Endothelial cell (in vitro differentiated cells): ENCODE results near the gene ASPHD2. TPM values are rescaled to one million over a fixed set of nuclear protein-coding genes. Genes with fewer than 3 reads are reported as not detected.
A peak's percentile ranks its signal among the peaks of the same experiment; 100 is the strongest.

Source experiments
- DNase-seq: peaks from one replicate; pipeline ENCODE4 v3.0.0; 2021; ENCODE audit warnings: low spot score
- H3K27ac Mint-ChIP-seq: one replicate; pipeline ENCODE4 v1.8.0; 2021; ENCODE audit warnings: mixed read lengths, inconsistent platforms; ENCODE audit not compliant: unreplicated experiment
- H3K27me3 Mint-ChIP-seq: one replicate; pipeline ENCODE4 v1.8.0; 2021; ENCODE audit warnings: mild to moderate bottlenecking, moderate library complexity, mixed read lengths, inconsistent platforms; ENCODE audit not compliant: unreplicated experiment
- H3K36me3 Mint-ChIP-seq: one replicate; pipeline ENCODE4 v1.8.0; 2021; ENCODE audit warnings: mild to moderate bottlenecking, low read depth, mixed read lengths, inconsistent platforms; ENCODE audit not compliant: unreplicated experiment
- H3K4me1 Mint-ChIP-seq: one replicate; pipeline ENCODE4 v1.8.0; 2021; ENCODE audit warnings: mild to moderate bottlenecking, mixed read lengths, inconsistent platforms; ENCODE audit not compliant: unreplicated experiment
- H3K4me3 Mint-ChIP-seq: one replicate; pipeline ENCODE4 v1.8.0; 2021; ENCODE audit warnings: mild to moderate bottlenecking, mixed read lengths, inconsistent platforms; ENCODE audit not compliant: unreplicated experiment
- H3K9me3 Mint-ChIP-seq: one replicate; pipeline ENCODE4 v1.8.0; 2021; ENCODE audit warnings: mixed read lengths, inconsistent platforms; ENCODE audit not compliant: unreplicated experiment
- total RNA-seq: library from RNA; stranded (reverse); fragmentation: NEBNext Ultra II Directional; extraction: Animal tissue kit (Norgen Biotek cat#: 25700); gene quantifications from one replicate; pipeline ENCODE4 v1.2.1, GENCODE V29; 2021; ENCODE audit not compliant: unreplicated experiment
- TF ChIP-seq, protein P1 (sequence below): fragments of 200-600 bp; sonication (generic); IDR thresholded peaks from one replicate; pipeline ENCODE4 v1.5.0; 2021; ENCODE audit warnings: antibody characterized with exemption; ENCODE audit not compliant: unreplicated experiment

The ASPHD2 gene
- total RNA-seq, 1 donor from 2014 or later = 14.5 TPM

DNA sequence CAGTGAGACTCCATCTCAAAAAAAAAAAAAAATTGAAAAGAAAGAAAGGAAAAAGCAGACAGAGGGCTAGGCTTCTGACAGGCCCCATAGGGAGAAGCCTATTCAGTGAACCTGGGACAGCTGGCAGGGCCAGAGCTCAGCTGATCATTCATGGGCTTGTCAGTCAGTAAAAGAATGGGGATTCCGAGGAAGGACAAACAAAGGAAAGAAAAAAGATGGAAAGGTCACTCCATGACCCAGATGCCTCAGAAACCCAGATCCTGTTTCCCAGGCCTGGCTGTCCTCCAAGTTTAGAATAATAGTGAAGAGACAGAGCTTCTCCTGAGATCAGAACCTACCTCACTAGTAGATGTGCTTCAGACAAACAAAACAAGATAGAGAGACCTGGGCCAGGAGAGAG lies 34.3 kb upstream of the ASPHD2 start:
- peaks cover 14% of the 10 kb centered on the region for H3K4me1 Mint-ChIP-seq
- no peaks in the 10 kb centered on the region for H3K36me3 Mint-ChIP-seq
- DNase-seq = no peak
- H3K9me3 Mint-ChIP-seq = no peaks in the 10 kb centered on the region
- H3K4me3 Mint-ChIP-seq = peak overlapping the region; percentile 9
- peak overlapping the region; percentile 95 for H3K27ac Mint-ChIP-seq
- no peaks in the 10 kb centered on the region for H3K27me3 Mint-ChIP-seq
- TF ChIP-seq, protein P1, sequence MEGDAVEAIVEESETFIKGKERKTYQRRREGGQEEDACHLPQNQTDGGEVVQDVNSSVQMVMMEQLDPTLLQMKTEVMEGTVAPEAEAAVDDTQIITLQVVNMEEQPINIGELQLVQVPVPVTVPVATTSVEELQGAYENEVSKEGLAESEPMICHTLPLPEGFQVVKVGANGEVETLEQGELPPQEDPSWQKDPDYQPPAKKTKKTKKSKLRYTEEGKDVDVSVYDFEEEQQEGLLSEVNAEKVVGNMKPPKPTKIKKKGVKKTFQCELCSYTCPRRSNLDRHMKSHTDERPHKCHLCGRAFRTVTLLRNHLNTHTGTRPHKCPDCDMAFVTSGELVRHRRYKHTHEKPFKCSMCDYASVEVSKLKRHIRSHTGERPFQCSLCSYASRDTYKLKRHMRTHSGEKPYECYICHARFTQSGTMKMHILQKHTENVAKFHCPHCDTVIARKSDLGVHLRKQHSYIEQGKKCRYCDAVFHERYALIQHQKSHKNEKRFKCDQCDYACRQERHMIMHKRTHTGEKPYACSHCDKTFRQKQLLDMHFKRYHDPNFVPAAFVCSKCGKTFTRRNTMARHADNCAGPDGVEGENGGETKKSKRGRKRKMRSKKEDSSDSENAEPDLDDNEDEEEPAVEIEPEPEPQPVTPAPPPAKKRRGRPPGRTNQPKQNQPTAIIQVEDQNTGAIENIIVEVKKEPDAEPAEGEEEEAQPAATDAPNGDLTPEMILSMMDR = no peak

DNA sequence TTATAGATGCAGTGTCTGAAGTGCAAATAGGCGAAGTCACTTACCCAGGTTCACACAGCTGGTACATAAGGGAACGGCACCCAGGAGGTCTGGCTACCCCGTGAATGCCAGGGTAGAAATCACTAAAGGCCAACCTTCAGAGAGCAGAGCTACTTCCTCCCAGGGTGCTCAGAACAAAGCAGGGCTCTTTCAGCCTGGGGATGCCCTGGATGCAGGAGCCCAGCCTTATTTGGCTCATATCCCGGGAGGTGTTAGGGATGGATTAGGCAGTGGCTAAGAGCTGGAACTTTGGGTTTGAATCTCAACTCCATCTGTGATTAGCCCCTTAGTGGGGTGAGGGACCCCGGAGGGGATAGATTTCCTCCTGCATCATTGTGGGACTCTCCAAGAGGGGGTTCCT lies 33.1 kb upstream of the ASPHD2 start:
- no peak for DNase-seq

DNA sequence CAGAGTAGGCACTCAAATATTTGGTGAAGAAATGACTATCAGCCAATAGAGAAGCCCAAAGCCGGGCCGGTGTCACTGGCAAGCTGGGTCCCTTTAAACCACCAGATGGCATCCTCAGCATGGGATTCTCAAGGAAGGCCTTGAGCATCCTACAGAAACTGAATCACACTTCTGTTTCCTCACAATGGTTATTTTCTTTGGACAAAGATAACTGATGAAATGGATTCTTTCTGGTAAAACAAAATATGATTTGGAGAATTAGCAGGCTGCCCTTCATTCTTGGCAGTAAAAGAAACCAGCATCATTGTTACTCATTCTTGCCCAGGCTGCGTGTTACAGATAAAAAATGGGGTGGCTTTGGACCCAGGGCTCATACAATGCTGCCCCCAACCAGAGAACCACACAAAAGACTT lies 30.3 kb upstream of the ASPHD2 start:
- TF ChIP-seq, protein P1 = peak; percentile 32
- Mint-ChIP-seq H3K9me3 (no peaks in the 10 kb centered on the region), H3K27ac (no peak overlapping the region), H3K4me1 (peaks cover 10% of the 10 kb centered on the region), H3K27me3 (no peaks in the 10 kb centered on the region), H3K36me3 (no peaks in the 10 kb centered on the region), H3K4me3 (no peak overlapping the region)
- peak; percentile 63 for DNase-seq

More for the DNA sequence above, 33.1 kb upstream of the ASPHD2 start:
- H3K9me3 Mint-ChIP-seq = no peaks in the 10 kb centered on the region
- H3K36me3 Mint-ChIP-seq = no peaks in the 10 kb centered on the region
- TF ChIP-seq, protein P1 = no peak
- H3K27me3 Mint-ChIP-seq = no peaks in the 10 kb centered on the region
- H3K4me3 Mint-ChIP-seq = no peak overlapping the region
- H3K27ac Mint-ChIP-seq = no peak overlapping the region
- H3K4me1 Mint-ChIP-seq = peaks cover 14% of the 10 kb centered on the region

DNA sequence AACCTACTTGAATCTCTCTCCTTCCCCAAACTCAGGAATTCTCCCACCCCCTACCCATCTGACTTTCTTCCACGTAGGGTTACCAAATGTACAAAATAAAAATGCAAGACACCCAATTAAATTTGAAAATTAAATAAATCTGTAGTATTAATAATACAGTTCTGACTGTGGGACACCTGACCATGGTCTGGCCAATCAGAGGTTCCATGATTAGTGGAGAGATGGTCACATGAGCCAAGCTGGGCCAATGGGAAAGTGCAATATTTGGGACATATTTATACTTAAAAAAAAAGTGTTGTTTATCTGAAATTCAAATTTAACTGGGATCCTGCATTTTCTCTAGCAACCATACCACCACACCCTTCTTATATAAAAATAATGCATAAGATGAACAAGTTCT lies 29.8 kb upstream of the ASPHD2 start:
- Mint-ChIP-seq H3K27me3 (peaks cover 1% of the 10 kb centered on the region), H3K4me1 (peaks cover 7% of the 10 kb centered on the region)

DNA sequence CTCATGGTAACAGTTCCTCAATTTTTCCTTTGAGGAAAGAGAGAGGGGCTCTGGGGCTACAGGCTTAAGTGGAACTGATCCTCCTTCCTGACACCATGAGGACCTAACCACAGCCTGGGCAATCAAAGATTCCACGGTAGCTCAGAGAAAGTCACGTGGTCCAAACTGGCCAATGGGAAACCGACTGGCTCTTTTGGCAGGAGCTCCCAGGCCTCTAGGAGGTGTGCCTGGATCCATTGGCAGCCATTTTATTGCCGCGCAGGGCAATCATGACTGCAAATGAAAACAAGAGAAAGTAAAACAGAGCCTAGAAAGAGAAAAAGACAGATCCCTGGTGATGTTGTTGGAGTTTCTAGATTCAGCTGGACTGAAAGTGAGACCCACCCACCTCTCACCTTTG lies 27.3 kb upstream of the ASPHD2 start:
- no peak overlapping the region for H3K4me3 Mint-ChIP-seq
- no peaks in the 10 kb centered on the region for H3K36me3 Mint-ChIP-seq
- TF ChIP-seq, protein P1 = no peak
- no peaks in the 10 kb centered on the region for H3K9me3 Mint-ChIP-seq
- no peak for DNase-seq
- peaks cover 4% of the 10 kb centered on the region for H3K27me3 Mint-ChIP-seq
- peaks cover 5% of the 10 kb centered on the region for H3K4me1 Mint-ChIP-seq
- H3K27ac Mint-ChIP-seq = no peak overlapping the region

More for the DNA sequence above, 29.8 kb upstream of the ASPHD2 start:
- no peaks in the 10 kb centered on the region for H3K36me3 Mint-ChIP-seq
- H3K27ac Mint-ChIP-seq = no peak overlapping the region
- H3K9me3 Mint-ChIP-seq = no peaks in the 10 kb centered on the region
- no peak for DNase-seq
- H3K4me3 Mint-ChIP-seq = no peak overlapping the region
- TF ChIP-seq, protein P1 = no peak
